ENCODE data around the gene CSNK1E.
"Not testable (repeated sequence)": the region's sequence is repeated elsewhere in the genome, so short reads cannot be mapped to it uniquely, and the experiment has no call there.

GRCh38 chr22:38365829-38366228 is 48.6 kb upstream of the CSNK1E start:
- TF ChIP-seq CTCF (IDR thresholded peaks at IDR 0.05; ENCODE audit: control extremely low read depth in 1 of 3, insufficient read depth in 1 of 3, low read depth in 1 of 3, low read length in 3 of 3); POLR2A (IDR thresholded peaks at IDR 0.05; ENCODE audit: control extremely low read depth in 1 of 2, low read depth in 2 of 2, low read length in 2 of 2); JUND (IDR thresholded peaks at IDR 0.05; ENCODE audit: low read length); EZH2 (IDR thresholded peaks at IDR 0.05; ENCODE audit: low read depth, low read length, severe bottlenecking); FOSL1 (IDR thresholded peaks at IDR 0.05; ENCODE audit: insufficient read depth, low read depth, low read length); KDM5A (IDR thresholded peaks at IDR 0.05; ENCODE audit: low read length); SIN3A (conservative IDR thresholded peaks at IDR 0.05 in 1 of 2, IDR thresholded peaks at IDR 0.05 in 1 of 2; ENCODE audit: low read depth in 1 of 2, low read length in 2 of 2); POLR2AphosphoS5 (IDR thresholded peaks at IDR 0.05; ENCODE audit: low read depth, low read length); CREB1 (IDR thresholded peaks at IDR 0.05); ZNF274 (IDR thresholded peaks at IDR 0.05; ENCODE audit: borderline replicate concordance, extremely low read depth, low read length); YY1 (IDR thresholded peaks at IDR 0.05; ENCODE audit: low read depth, low read length): not testable (repeated sequence)

Measured in H1 (cell line).